Osteocyte (in vitro differentiated cells): ENCODE measurements around the gene NFKBIZ. TPM values are rescaled to one million over a fixed set of nuclear protein-coding genes. Genes with fewer than 3 reads are reported as not detected.

ENCODE experiments used
- DNase-seq: peaks from one replicate; pipeline ENCODE4 v3.0.0; 2021; ENCODE audit warnings: mixed read lengths; ENCODE audit not compliant: unreplicated experiment; ENCODE audit errors: extremely low spot score
- H3K27ac Mint-ChIP-seq: one replicate; pipeline ENCODE4 v1.8.0; 2021; ENCODE audit warnings: mild to moderate bottlenecking, mixed read lengths; ENCODE audit not compliant: unreplicated experiment
- H3K27me3 Mint-ChIP-seq: one replicate; pipeline ENCODE4 v1.8.0; 2021; ENCODE audit warnings: mixed read lengths; ENCODE audit not compliant: unreplicated experiment
- H3K36me3 Mint-ChIP-seq: one replicate; pipeline ENCODE4 v1.8.0; 2021; ENCODE audit warnings: mixed read lengths; ENCODE audit not compliant: unreplicated experiment
- H3K4me1 Mint-ChIP-seq: one replicate; pipeline ENCODE4 v1.8.0; 2021; ENCODE audit warnings: mixed read lengths; ENCODE audit not compliant: unreplicated experiment
- H3K4me3 Mint-ChIP-seq: one replicate; pipeline ENCODE4 v1.8.0; 2021; ENCODE audit warnings: mild to moderate bottlenecking, moderate library complexity, mixed read lengths; ENCODE audit not compliant: unreplicated experiment
- H3K9me3 Mint-ChIP-seq: one replicate; pipeline ENCODE4 v1.8.0; 2021; ENCODE audit warnings: mixed read lengths; ENCODE audit not compliant: unreplicated experiment
- CTCF ChIP-seq: fragments of 200-600 bp; sonication (generic); IDR thresholded peaks from 2 replicates; pipeline ENCODE4 v1.5.0; 2021; ENCODE audit warnings: antibody characterized with exemption, mild to moderate bottlenecking, moderate library complexity
- total RNA-seq: library from RNA; stranded (reverse); gene quantifications from 2 replicates; pipeline ENCODE4 v1.2.1, GENCODE V29; 2021

Gene NFKBIZ
- total RNA-seq, 1 donor from 2014 or later = 30.1 TPM

GRCh38 chr3:101873619-101874018 is 24.3 kb downstream of the NFKBIZ start:
- Mint-ChIP-seq H3K4me3 (no peak overlapping the region), H3K36me3 (no peaks in the 10 kb centered on the region), H3K27me3 (no peaks in the 10 kb centered on the region), H3K4me1 (peaks cover 1% of the 10 kb centered on the region), H3K27ac (no peak overlapping the region), H3K9me3 (no peaks in the 10 kb centered on the region)
- no peak for DNase-seq
- no peak for TF ChIP-seq CTCF

- Mint-ChIP-seq H3K9me3 (no peaks in the 10 kb centered on the region), H3K36me3 (no peaks in the 10 kb centered on the region), H3K4me3 (no peak overlapping the region), H3K27ac (no peak overlapping the region), H3K4me1 (no peaks in the 10 kb centered on the region), H3K27me3 (no peaks in the 10 kb centered on the region)
- TF ChIP-seq CTCF = no peak
- no peak for DNase-seq
These were observed 26.8 kb downstream of the NFKBIZ start for GRCh38 chr3:101876142-101876541.

GRCh38 chr3:101878589-101878988 is 29.3 kb downstream of the NFKBIZ start:
- Mint-ChIP-seq H3K4me1 (no peaks in the 10 kb centered on the region), H3K9me3 (no peaks in the 10 kb centered on the region), H3K27me3 (no peaks in the 10 kb centered on the region), H3K27ac (no peak overlapping the region), H3K4me3 (no peak overlapping the region), H3K36me3 (no peaks in the 10 kb centered on the region)
- no peak for TF ChIP-seq CTCF
- no peak for DNase-seq

- H3K4me1 Mint-ChIP-seq = no peaks in the 10 kb centered on the region
- no peak for TF ChIP-seq CTCF
- DNase-seq = no peak
These were observed 29.8 kb downstream of the NFKBIZ start for GRCh38 chr3:101879102-101879501.

GRCh38 chr3:101879623-101880284 is 30.4 kb downstream of the NFKBIZ start:
- Mint-ChIP-seq H3K36me3 (no peaks in the 10 kb centered on the region), H3K27me3 (no peaks in the 10 kb centered on the region), H3K9me3 (no peaks in the 10 kb centered on the region), H3K4me1 (no peaks in the 10 kb centered on the region), H3K4me3 (no peak overlapping the region), H3K27ac (no peak overlapping the region)
- TF ChIP-seq CTCF = no peak
- no peak for DNase-seq

More at GRCh38 chr3:101879102-101879501, 29.8 kb downstream of the NFKBIZ start:
- no peaks in the 10 kb centered on the region for H3K36me3 Mint-ChIP-seq
- no peak overlapping the region for H3K4me3 Mint-ChIP-seq
- no peaks in the 10 kb centered on the region for H3K27me3 Mint-ChIP-seq
- no peak overlapping the region for H3K27ac Mint-ChIP-seq
- H3K9me3 Mint-ChIP-seq = no peaks in the 10 kb centered on the region
